CD4-positive, alpha-beta T cell treated with Interleukin-4 for 4 hours (primary cell): ENCODE results near the gene ELOVL3.
"Not testable (repeated sequence)": the region's sequence is repeated elsewhere in the genome, so short reads cannot be mapped to it uniquely, and the experiment has no call there.

Experiments used
- DNase-seq: peaks from one replicate; pipeline ENCODE4 v3.0.0-alpha.2; 2020

ELOVL3 gene, protein sequence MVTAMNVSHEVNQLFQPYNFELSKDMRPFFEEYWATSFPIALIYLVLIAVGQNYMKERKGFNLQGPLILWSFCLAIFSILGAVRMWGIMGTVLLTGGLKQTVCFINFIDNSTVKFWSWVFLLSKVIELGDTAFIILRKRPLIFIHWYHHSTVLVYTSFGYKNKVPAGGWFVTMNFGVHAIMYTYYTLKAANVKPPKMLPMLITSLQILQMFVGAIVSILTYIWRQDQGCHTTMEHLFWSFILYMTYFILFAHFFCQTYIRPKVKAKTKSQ

DNA sequence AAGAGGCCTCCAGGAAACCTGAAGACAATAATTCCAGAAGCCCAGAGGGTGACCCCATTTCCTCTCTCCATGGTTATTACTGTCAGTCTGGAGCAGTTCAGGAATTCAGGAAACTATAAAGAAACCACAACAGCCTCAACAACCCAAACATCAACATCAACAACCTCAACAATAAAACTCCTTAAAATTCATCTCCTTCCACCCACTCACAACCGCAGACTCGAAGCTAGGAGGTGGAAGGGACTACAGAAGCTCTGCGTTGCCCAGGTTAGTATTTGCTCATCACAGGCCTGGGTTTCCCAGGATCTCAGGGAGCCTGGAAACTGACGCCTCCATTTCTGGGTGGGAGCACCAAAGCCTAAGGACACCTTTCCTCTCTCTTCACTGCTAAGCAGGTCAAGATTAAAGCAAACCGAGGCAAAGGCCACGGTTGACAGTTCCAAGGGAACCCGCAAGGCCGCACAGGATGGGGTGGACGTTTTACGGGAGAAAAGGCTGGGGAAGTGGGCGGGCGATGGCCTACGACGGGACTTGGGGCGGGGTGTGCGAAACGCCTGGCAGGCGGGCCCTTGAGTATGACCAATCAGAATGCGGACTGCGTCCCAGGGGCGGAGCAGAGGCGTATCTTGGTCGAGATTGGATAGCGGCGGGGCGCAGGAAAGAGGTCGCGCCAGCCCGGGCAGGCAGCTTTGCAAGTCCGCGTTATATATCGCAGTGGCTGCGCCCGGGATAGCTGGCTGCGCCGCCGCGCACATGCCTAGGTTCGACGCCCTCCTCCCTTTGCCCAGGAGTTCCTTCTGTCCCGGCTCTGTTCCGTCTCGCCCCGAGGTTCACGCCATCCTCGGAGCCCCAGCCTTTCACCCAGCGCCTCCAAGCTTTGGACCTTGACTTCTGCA is at the start of gene ELOVL3:
TSS of gene ELOVL3 (plus strand) at position 654 of the 896 bp plus-strand sequence. CDS start 250 bp downstream, outside the sequence.
- DNase-seq: peak; percentile 89

GRCh38 chr10:102184606-102185005 is 41.5 kb upstream of the ELOVL3 start:
- DNase-seq: no peak

- DNase-seq: no peak
These were observed 40.8 kb upstream of the ELOVL3 start for GRCh38 chr10:102185272-102185671.

DNA sequence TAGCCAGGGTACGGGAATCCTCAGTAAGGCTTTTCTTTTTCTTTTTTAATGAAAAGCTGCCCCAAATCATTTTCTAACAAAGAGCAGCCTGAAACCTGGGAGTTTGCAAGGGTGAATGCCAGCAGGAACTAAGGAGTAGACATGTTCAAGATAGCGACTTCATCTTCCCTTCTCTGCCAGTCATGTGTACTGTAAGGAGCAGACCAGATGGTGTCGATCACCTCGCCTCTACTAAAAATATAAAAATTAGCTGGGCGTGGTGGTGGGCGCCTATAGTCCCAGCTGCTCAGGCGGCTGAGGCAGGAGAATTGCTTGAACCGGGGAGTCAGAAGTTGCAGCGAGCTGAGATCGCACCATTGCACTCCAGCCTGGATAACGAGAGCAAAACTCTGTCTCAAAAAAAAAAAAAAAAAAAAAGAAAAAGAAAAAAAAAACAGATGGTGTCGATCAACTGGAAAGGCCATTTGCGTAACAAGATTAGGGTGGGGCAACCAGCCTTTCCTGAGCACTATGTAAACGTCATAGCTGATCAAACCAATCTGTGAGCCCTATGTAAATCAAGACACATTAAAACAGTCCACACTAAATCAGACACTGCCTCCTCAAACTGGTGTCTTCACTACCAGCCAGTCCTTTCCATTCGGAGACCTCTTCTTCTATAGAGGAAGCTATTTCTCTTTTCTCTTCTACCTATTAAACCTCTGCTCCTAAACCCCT is 40.1 kb upstream of the ELOVL3 start:
- DNase-seq: no peak

DNA sequence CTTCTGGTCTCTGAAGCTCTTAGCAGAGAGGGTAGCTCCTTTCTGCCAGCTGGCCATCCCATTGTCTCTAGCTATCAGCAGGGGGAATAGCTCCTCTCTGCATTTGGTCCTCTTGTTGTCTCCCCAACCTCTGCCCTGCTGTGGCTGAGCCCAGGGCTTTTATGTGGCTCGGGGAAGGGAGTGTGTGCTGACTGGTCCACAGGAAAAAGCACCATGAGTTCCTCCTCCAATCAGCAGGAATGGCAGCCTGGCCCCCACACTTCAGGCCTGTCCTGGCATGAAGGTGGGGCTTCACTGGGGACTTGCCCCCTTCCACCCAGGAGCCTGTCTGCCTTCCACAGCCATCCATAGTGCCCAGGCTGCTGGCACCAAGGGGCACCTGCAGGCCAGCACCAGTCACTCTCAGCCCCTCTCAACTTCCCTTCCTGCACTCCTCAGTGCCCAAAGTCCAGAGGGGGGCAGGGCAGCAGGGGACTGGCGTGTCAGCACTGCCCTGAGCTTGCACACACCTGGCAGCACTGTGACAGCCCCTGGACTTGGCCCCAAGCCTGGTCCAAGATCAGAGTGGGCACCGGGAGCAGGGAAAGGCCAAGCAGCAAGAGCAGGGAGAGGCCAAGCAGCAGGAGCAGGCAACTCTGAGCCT is 37.7 kb upstream of the ELOVL3 start:
- no peak for DNase-seq

DNA sequence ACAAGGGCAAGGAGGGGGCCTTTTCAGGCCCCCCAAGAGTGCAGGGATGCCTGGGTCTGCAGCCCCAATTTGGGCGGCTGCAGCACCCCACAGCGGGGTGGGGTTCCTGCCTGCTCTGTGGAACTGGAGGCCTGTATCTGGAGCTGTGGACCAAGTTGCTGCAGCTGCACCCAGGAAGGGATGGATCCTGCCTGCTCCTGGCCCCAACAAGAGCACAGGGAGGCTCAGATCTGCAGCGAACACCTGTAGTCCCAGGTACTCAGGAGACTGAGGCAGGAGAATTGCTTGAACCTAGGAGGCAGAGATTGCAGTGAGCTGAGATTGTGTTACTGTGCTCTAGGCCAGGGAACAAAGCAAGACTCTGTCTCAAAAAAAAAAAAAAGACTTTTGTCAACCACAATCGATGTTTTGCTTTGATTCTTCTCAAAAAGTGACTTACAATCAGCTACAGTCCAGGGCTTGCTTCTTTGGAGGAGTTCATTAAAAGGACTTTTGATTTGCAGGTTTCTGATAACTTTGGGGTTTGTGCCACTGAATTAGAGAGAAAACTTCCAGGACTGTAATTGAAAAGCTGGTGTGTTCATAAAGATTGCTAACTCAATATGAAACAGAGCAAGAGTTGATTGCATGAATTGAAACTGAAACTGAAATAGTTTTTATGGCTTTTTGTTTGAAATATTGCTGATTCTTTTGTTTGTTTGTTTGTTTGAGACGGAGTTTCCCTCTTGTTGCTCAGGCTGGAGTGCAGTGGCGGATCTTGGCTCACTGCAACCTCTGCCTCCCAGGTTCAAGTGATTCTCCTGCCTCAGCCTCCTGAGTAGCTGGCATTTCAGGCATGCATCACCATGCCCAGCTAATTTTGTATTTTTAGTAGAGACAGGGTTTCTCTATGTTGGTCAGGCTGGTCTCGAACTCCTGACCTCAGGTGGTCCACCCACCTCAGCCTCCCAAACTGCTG is 36.9 kb upstream of the ELOVL3 start:
- DNase-seq: peak; percentile 15

- DNase-seq: no peak
These were observed 34.1 kb upstream of the ELOVL3 start for GRCh38 chr10:102191956-102192355.

- DNase-seq: no peak
These were observed 30.7 kb upstream of the ELOVL3 start for GRCh38 chr10:102195296-102195870.

- DNase-seq: no peak
These were observed 29.2 kb upstream of the ELOVL3 start for GRCh38 chr10:102196893-102197292.

DNA sequence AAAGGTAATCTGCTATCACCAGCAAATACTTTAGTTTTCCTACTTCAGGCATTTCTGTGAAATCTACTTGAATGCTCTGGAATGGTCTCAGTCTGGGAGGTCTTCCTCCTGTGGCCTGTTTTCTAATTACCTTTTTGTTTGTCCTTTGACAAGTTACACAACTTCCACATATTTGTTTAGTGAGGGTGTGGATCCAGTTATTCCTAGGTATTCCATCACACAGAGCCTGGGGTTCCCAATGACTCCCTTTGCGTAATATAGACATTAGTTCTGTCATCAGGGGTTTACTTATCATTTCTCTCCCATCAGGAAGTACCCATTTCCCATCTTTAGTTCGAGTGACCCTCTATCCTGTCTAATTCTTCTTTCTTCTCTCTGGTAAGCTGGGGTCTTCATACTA is 28.1 kb upstream of the ELOVL3 start:
- no peak for DNase-seq

DNA sequence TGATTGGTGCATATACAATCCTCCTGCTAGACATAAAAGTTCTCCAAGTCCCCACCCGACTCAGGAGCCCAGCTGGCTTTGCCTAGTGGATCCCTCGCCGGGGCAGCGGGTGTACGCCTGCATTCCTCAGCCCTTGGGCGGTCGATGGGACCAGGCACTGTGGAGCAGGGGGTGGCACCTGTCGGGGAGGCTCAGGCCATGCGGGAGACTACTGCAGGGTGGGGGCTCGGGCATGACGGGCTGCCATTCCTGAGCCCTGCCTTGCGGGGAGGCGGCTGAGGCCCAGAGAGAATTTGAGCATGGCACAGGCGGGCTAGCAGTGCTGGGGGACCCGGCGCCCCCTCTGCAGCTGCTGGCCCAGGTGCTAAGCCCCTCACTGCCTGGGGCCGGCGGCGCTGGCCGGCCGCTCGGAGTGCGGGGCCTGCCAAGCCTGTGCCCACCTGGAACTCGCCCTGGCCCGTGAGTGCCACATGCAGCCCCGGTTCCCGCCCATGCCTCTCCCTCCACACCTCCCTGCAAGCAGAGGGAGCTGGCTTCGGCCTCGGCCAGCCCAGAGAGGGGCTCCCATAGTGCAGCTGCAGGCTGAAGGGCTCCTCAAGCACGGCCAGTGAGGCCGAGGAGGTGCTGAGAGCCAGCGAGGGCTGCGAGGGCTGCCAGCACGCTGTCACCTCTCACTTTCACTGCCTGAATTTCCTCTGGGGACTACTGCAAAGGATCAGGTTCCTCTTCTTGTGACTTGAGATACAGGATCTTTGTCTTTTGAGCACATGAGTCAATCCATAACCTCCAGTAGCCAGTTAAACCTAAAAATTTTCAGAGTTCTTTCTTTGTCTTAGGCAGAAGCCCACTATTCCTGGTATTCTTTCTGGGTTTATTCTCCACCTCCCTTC is 25.1 kb upstream of the ELOVL3 start:
- DNase-seq: no peak

DNA sequence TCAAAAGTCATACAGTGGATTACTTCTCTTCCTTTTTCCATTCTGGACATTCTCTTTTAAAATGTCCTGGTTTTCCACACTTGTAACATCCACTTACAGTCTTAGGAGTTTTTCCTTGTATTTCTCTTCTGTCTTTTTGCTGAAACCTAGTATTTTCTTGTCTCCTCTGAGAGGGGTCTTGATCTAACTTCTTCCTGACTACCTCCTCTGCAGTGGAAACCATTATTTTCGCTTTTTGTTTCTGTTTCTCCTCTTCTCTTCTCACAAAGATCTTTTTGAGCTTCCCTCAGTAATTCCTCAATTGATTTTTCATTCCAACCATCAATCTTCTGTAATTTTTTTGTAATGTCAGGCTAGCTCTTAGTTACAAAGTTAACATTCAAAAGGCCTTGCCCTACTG is 23.7 kb upstream of the ELOVL3 start:
- DNase-seq: no peak

DNA sequence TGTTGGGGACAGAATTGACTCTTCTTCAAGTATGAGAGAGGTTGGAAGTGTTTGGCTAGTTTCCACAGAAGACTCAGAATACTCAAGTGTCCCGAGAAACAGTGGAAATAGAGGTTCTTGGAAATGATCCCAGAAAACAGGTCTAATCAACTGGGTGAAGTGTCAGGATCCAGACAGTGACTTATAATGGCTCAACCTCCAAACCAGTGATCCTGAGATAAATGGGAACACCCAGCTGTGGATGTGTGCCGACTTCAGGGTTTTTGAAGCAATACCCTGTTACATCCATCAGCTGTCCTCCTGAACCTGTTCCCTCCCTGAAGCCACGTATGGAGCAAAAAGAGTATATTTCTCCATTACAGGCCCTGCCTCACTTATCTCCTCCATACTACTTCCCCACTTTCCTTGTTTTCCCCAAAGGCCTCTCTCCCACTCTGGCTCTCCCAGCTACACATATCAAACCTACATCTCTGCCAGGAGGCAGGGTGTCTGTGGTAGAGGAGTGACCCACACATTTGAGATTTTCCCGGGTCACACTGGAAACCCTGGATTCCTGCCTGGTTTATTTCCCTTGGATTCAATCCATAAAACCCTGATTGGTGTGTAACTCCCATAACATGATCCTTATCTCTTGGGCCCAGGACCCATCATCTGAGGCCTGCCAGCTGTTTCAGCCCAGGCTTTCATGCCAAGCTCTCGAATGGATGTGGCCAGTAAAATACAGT is 17.6 kb upstream of the ELOVL3 start:
- DNase-seq: no peak

GRCh38 chr10:102211615-102212299 is 14.3 kb upstream of the ELOVL3 start:
- DNase-seq: no peak

DNA sequence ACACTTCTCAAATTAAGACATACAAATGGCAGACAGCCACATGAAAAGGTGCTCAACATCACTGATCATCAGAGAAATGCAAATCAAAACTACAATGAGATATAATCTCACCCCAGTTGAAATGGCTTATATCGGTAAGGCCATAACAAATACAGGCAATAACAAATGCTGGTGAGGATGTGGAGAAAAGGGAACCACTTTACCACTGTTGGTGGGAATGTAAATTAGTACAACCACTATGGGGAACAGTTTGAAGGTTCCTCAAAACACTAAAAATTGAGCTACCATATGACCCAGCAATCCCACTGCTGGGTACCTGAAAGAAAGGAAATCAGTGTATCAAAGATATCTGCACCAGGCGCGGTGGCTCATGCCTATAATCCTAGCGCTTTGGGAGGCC is 12.5 kb upstream of the ELOVL3 start:
- DNase-seq: not testable (repeated sequence)

GRCh38 chr10:102219370-102219769 is 6.7 kb upstream of the ELOVL3 start:
- DNase-seq: no peak

GRCh38 chr10:102220612-102221011 is 5.5 kb upstream of the ELOVL3 start:
- no peak for DNase-seq

DNA sequence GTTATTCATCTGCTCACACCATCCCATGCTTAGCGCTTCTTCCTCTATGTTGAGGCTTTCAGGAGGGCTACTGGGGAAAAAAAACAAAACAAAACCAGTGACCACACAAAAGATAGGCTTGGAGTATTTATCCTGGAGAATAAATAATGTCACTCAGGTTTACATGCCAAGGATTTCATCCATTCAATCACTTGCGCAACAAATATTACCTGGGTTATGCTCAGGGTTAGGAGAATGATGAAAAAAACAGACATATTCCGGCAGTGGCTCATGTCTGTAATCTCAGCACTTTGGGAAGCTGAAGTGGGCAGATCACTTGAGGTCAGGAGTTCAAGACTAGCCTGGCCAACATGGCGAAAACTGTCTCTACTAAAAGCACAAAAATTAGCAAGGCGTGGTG is 3.3 kb upstream of the ELOVL3 start:
- DNase-seq: no peak

GRCh38 chr10:102226542-102226870 is 407 bp downstream of the ELOVL3 start:
- DNase-seq: no peak
